T-helper 17 cell (primary cell): ENCODE data around the gene TBC1D25. TPM values are rescaled to one million over a fixed set of nuclear protein-coding genes. Genes with fewer than 3 reads are reported as not detected.
A peak's percentile ranks its signal among the peaks of the same experiment; 100 is the strongest.
"Not testable (repeated sequence)": the region's sequence is repeated elsewhere in the genome, so short reads cannot be mapped to it uniquely, and the experiment has no call there.

Experiments
- ATAC-seq: fragments of 150-1000 bp; cut with Tn5 transposase; 2 replicates; pipeline ENCODE4 v1.10.0; 2021; ENCODE audit warnings: mild to moderate bottlenecking, moderate library complexity
- DNase-seq, 3 donors: peaks; one replicate each; pipeline versions ENCODE4 v3.0.0 to v3.0.0-alpha.2; 2020 to 2021
- H3K9me3 ChIP-seq: one replicate; pipeline ENCODE4 v1.7.0; 2013; ENCODE audit warnings: low read length, mild to moderate bottlenecking; ENCODE audit not compliant: control insufficient read depth, poor library complexity, severe bottlenecking
- H3K27ac Mint-ChIP-seq: one replicate; pipeline ENCODE4 v1.8.0; 2022; ENCODE audit warnings: mild to moderate bottlenecking, moderate library complexity, mixed read lengths
- H3K27me3 Mint-ChIP-seq: one replicate; pipeline ENCODE4 v1.8.0; 2022; ENCODE audit warnings: mixed read lengths
- H3K36me3 Mint-ChIP-seq: one replicate; pipeline ENCODE4 v1.8.0; 2022; ENCODE audit warnings: low read depth, mixed read lengths
- H3K4me1 Mint-ChIP-seq: one replicate; pipeline ENCODE4 v1.8.0; 2022; ENCODE audit warnings: mild to moderate bottlenecking, mixed read lengths
- H3K4me3 Mint-ChIP-seq: one replicate; pipeline ENCODE4 v1.8.0; 2022; ENCODE audit warnings: mild to moderate bottlenecking, moderate library complexity, mixed read lengths
- total RNA-seq, 4 donors: library from RNA in 2 of 4; stranded (reverse) in 2 of 4; gene quantifications; one replicate each; pipeline ENCODE4 v1.2.3 and lab custom pipeline; 2022 to 2026

The TBC1D25 gene
- total RNA-seq, 2 donors from 2014 or later, result 23.2 to 31.3 TPM

GRCh38 chrX:48548871-48549270 is 9.4 kb downstream of the TBC1D25 start:
- no peak overlapping the region for H3K4me3 Mint-ChIP-seq
- no peaks in the 10 kb centered on the region for H3K27me3 Mint-ChIP-seq
- H3K36me3 Mint-ChIP-seq, result no peaks in the 10 kb centered on the region
- ATAC-seq (no peak), DNase-seq (no peak)
- no peaks in the 10 kb centered on the region for H3K9me3 ChIP-seq
- peaks cover 3% of the 10 kb centered on the region for H3K4me1 Mint-ChIP-seq
- no peak overlapping the region for H3K27ac Mint-ChIP-seq

GRCh38 chrX:48555731-48556325 is 16.3 kb downstream of the TBC1D25 start:
- H3K36me3 Mint-ChIP-seq, H3K4me1 Mint-ChIP-seq, ATAC-seq, H3K27me3 Mint-ChIP-seq, DNase-seq, H3K27ac Mint-ChIP-seq, H3K9me3 ChIP-seq, H3K4me3 Mint-ChIP-seq: not testable (repeated sequence)

- ATAC-seq (no peak), DNase-seq (no peak)
- H3K9me3 ChIP-seq, result no peaks in the 10 kb centered on the region
- Mint-ChIP-seq H3K4me3 (no peak overlapping the region), H3K4me1 (no peaks in the 10 kb centered on the region), H3K36me3 (peaks cover 7% of the 10 kb centered on the region), H3K27ac (no peak overlapping the region), H3K27me3 (no peaks in the 10 kb centered on the region)
Observed at GRCh38 chrX:48558271-48558670, 18.8 kb downstream of the TBC1D25 start.

GRCh38 chrX:48559636-48560035 is 20.1 kb downstream of the TBC1D25 start:
- H3K36me3 Mint-ChIP-seq, result peaks cover 7% of the 10 kb centered on the region

DNA sequence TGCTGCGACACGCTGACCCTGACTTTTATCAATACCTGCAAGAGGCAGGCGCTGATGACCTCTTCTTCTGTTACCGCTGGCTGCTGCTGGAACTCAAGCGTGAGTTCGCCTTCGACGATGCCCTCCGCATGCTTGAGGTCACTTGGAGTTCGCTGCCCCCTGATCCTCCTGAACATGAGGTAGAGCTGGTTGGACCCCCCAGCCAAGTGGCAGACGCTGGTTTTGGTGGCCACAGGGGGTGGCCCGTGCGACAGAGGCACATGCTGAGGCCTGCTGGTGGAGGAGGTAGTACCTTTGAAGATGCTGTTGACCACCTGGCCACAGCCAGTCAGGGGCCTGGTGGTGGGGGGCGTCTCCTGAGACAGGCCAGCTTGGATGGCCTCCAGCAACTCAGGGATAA is 20.5 kb downstream of the TBC1D25 start:
- peak overlapping the region; percentile 39 for H3K27ac Mint-ChIP-seq

More at GRCh38 chrX:48559636-48560035, 20.1 kb downstream of the TBC1D25 start:
- ATAC-seq (no peak), DNase-seq (no peak)
- H3K4me1 Mint-ChIP-seq, result no peaks in the 10 kb centered on the region
- no peaks in the 10 kb centered on the region for H3K27me3 Mint-ChIP-seq
- H3K9me3 ChIP-seq, result no peaks in the 10 kb centered on the region
- H3K4me3 Mint-ChIP-seq, result no peak overlapping the region
- H3K27ac Mint-ChIP-seq, result no peak overlapping the region

GRCh38 chrX:48560681-48561080 is 21.2 kb downstream of the TBC1D25 start:
- no peak for DNase-seq
- ATAC-seq, result no peak
- no peaks in the 10 kb centered on the region for H3K36me3 Mint-ChIP-seq
- no peak overlapping the region for H3K4me3 Mint-ChIP-seq
- H3K27me3 Mint-ChIP-seq, result no peaks in the 10 kb centered on the region
- no peaks in the 10 kb centered on the region for H3K4me1 Mint-ChIP-seq
- H3K27ac Mint-ChIP-seq, result no peak overlapping the region
- no peaks in the 10 kb centered on the region for H3K9me3 ChIP-seq

More for the DNA sequence above, 20.5 kb downstream of the TBC1D25 start:
- H3K4me1 Mint-ChIP-seq, result no peaks in the 10 kb centered on the region
- H3K4me3 Mint-ChIP-seq, result no peak overlapping the region
- ATAC-seq (no peak), DNase-seq (no peak)
- no peaks in the 10 kb centered on the region for H3K9me3 ChIP-seq
- H3K27me3 Mint-ChIP-seq, result no peaks in the 10 kb centered on the region
- H3K36me3 Mint-ChIP-seq, result peaks cover 4% of the 10 kb centered on the region

GRCh38 chrX:48569958-48570357 is 30.4 kb downstream of the TBC1D25 start:
- no peaks in the 10 kb centered on the region for H3K9me3 ChIP-seq
- no peak for ATAC-seq

GRCh38 chrX:48573690-48574269 is 34.3 kb downstream of the TBC1D25 start:
- DNase-seq (no peak), ATAC-seq (peak; percentile 31)
- Mint-ChIP-seq H3K27me3 (no peaks in the 10 kb centered on the region), H3K27ac (peak overlapping the region; percentile 98), H3K4me1 (peaks cover 19% of the 10 kb centered on the region), H3K36me3 (peaks cover 2% of the 10 kb centered on the region), H3K4me3 (peak overlapping the region; percentile 96)
- H3K9me3 ChIP-seq, result no peaks in the 10 kb centered on the region

More at GRCh38 chrX:48569958-48570357, 30.4 kb downstream of the TBC1D25 start:
- no peak for DNase-seq
- Mint-ChIP-seq H3K4me3 (no peak overlapping the region), H3K4me1 (peaks cover 11% of the 10 kb centered on the region), H3K27ac (no peak overlapping the region), H3K36me3 (no peaks in the 10 kb centered on the region), H3K27me3 (no peaks in the 10 kb centered on the region)

- no peaks in the 10 kb centered on the region for H3K9me3 ChIP-seq
- H3K4me3 Mint-ChIP-seq, result peak within 1 kb of the TSS; percentile 96
- peaks cover 4% of the 10 kb centered on the region for H3K36me3 Mint-ChIP-seq
- ATAC-seq (peak; percentile 95), DNase-seq (peak; percentile 75 to 84 (median 76))
- H3K27ac Mint-ChIP-seq, result peak within 1 kb of the TSS; percentile 98
- H3K4me1 Mint-ChIP-seq, result peaks cover 22% of the 10 kb centered on the region
- H3K27me3 Mint-ChIP-seq, result no peaks in the 10 kb centered on the region
Observed at GRCh38 chrX:48574270-48575266, 35.1 kb downstream of the TBC1D25 start, which contains the start of gene RBM3. TSS of gene RBM3 (plus strand) at chrX:48574484. CDS start at chrX:48575181, 697 bp downstream.

GRCh38 chrX:48575642-48576041 is 36.1 kb downstream of the TBC1D25 start:
- Mint-ChIP-seq H3K4me1 (peaks cover 22% of the 10 kb centered on the region), H3K27ac (peak overlapping the region; percentile 98), H3K27me3 (no peaks in the 10 kb centered on the region), H3K4me3 (peak overlapping the region; percentile 96), H3K36me3 (peaks cover 4% of the 10 kb centered on the region)
- ATAC-seq, result no peak
- no peak for DNase-seq
- no peaks in the 10 kb centered on the region for H3K9me3 ChIP-seq

DNA sequence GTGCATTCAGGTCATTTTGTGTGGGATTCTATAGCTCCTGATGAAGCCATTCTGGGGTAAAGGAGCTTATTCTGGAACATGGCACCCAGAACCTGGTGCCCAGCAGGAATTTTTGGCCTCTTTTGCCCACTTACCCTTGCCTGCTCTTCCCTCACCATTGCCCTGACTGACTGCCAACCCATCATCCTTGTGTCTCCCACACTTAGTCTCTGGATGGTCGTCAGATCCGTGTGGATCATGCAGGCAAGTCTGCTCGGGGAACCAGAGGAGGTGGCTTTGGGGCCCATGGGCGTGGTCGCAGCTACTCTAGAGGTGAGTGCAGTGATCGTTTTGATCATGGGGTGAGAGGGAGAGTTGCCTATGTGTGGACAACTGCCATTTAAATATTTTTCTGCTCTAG is 36.6 kb downstream of the TBC1D25 start:
- DNase-seq (no peak), ATAC-seq (no peak)
- no peaks in the 10 kb centered on the region for H3K9me3 ChIP-seq
- Mint-ChIP-seq H3K27me3 (no peaks in the 10 kb centered on the region), H3K4me3 (peak overlapping the region; percentile 96), H3K4me1 (peaks cover 22% of the 10 kb centered on the region), H3K27ac (peak overlapping the region; percentile 98), H3K36me3 (peaks cover 4% of the 10 kb centered on the region)

- Mint-ChIP-seq H3K27ac (peak overlapping the region; percentile 53), H3K36me3 (peaks cover 4% of the 10 kb centered on the region)
Observed at GRCh38 chrX:48578661-48579128, 39.2 kb downstream of the TBC1D25 start.

DNA sequence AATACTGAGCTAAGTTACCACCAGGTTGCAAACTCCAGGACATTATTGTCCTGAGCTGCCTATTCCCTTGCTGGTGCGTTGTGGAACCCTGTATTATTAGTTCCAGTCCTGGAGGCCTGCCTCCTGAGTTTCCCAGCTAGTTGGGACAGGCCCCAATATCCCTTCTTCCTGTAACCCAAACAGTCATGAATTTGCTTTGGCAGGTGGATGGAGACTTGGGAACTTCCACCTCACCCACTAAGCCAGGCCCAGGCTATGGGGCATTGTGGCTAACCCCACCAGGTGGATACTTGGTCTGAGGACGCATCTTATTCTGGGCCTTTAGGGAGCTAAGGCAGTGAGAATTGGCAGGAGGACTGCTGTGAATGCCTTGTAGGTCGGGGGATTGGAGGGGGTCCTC is 39.7 kb downstream of the TBC1D25 start:
- Mint-ChIP-seq H3K27ac (peak overlapping the region; percentile 53), H3K4me3 (peak overlapping the region; percentile 61), H3K36me3 (peaks cover 4% of the 10 kb centered on the region), H3K27me3 (no peaks in the 10 kb centered on the region), H3K4me1 (peaks cover 16% of the 10 kb centered on the region)
- ATAC-seq (no peak), DNase-seq (no peak)
- no peaks in the 10 kb centered on the region for H3K9me3 ChIP-seq

More at GRCh38 chrX:48578661-48579128, 39.2 kb downstream of the TBC1D25 start:
- H3K9me3 ChIP-seq, result no peaks in the 10 kb centered on the region
- no peak for DNase-seq
- ATAC-seq, result no peak
- no peaks in the 10 kb centered on the region for H3K27me3 Mint-ChIP-seq
- H3K4me1 Mint-ChIP-seq, result peaks cover 20% of the 10 kb centered on the region
- peak overlapping the region; percentile 61 for H3K4me3 Mint-ChIP-seq
